ENCODE results near the gene ARMH3. TPM values are rescaled to one million over a fixed set of nuclear protein-coding genes. Genes with fewer than 3 reads are reported as not detected.

The ARMH3 gene
- total RNA-seq, 1 donor from 2014 or later, result 4.5 TPM

DNA sequence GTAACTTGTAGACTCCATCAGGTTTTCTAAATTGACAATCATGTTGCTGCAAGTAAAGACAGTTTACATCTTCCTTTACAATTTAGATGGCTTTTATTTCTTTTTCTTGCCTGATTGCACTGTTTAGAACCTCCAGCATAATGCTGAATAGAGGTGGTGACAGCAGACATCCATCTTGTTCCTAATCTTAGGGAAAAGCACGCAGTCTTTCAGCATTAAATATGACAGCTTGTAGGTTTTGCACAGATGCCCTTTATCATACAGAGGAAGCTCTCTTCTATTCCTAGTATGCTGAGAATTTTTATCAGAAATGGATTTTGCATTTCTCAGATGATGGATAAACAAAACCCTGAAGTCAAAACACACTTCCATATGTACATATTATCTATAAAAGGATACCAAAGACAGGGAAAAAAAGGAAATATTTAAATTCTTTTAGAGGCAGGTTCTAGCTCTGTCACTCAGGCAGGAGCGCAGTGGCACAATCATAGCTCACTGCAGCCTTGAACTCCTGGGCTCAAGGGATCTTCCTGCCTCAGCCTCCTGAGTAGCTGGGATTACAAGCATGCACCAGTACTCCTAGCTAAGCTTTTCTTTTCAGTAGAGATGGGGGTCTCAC is 143.3 kb downstream of the ARMH3 start:
- H3K4me3 ChIP-seq, result no peak overlapping the region
- peaks cover 0 to 15% of the 10 kb centered on the region in 2 donors for H3K36me3 ChIP-seq
- intact Hi-C loops (cut with DNase I), result no loop called here
- no peak overlapping the region for H3K27ac ChIP-seq
- H3K4me1 ChIP-seq, result no peaks in the 10 kb centered on the region
- no peak for DNase-seq (ENCODE audit: low spot score in 2 of 2)
- H3K27me3 ChIP-seq, result no peaks in the 10 kb centered on the region
- TF ChIP-seq, protein P1, sequence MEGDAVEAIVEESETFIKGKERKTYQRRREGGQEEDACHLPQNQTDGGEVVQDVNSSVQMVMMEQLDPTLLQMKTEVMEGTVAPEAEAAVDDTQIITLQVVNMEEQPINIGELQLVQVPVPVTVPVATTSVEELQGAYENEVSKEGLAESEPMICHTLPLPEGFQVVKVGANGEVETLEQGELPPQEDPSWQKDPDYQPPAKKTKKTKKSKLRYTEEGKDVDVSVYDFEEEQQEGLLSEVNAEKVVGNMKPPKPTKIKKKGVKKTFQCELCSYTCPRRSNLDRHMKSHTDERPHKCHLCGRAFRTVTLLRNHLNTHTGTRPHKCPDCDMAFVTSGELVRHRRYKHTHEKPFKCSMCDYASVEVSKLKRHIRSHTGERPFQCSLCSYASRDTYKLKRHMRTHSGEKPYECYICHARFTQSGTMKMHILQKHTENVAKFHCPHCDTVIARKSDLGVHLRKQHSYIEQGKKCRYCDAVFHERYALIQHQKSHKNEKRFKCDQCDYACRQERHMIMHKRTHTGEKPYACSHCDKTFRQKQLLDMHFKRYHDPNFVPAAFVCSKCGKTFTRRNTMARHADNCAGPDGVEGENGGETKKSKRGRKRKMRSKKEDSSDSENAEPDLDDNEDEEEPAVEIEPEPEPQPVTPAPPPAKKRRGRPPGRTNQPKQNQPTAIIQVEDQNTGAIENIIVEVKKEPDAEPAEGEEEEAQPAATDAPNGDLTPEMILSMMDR (IDR thresholded peaks at IDR 0.05), result no peak
- no peaks in the 10 kb centered on the region for H3K9me3 ChIP-seq

DNA sequence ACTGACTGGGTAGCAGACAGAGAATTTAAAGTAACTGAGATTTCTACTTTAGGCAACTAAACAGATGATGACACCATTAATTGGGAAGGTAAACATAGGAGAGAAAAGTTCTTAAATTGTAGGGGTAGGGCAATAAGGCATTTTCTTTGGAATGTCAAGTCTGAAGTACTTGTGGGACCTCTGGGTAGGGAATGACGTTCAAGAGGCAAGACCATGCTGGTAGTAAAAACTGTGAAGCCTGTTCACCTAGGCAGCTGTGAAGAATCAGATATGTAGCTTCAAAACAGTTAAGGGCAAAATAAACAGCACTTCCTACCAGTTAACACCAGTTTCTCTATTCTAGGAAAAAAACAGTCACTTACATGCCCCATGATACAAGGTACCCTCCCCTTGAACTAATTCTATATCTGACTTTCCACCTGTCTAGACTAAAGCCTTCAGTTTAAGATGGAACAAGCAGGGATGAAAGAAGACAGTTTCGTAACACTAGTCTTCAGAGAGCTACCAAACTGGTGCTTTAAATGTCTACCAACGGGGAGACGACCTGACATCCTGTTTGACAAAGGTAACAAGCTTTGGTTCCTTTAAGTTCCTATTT is 149.3 kb downstream of the ARMH3 start:
- no peak overlapping the region for H3K4me3 ChIP-seq
- H3K27ac ChIP-seq, result no peak overlapping the region
- H3K27me3 ChIP-seq, result no peaks in the 10 kb centered on the region
- TF ChIP-seq, protein P1 (IDR thresholded peaks at IDR 0.05), result no peak
- DNase-seq (ENCODE audit: low spot score in 2 of 2), result no peak
- intact Hi-C loops (cut with DNase I), result no loop called here
- no peaks in the 10 kb centered on the region for H3K4me1 ChIP-seq
- H3K36me3 ChIP-seq, result peaks cover 0 to 15% of the 10 kb centered on the region in 2 donors
- no peaks in the 10 kb centered on the region for H3K9me3 ChIP-seq

DNA sequence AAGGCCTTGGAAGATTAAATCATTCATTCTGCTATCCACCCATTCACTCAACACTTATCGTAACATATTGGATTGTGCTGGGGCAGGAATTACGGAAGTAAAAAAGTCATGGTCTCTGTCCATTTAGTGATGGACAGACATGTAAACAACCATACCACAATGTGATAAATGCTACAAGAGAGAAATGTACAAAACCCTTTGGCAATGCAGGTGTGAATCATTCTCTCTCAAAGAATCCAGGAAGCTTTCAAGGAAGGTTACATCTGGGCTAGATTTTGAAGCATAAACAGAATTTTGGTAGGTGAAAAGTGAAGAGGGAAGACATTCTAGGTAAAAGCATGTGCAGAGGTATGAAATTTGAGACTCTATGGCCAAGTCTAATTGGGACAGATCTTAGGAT is 150.7 kb downstream of the ARMH3 start:
- H3K27me3 ChIP-seq, result no peaks in the 10 kb centered on the region
- intact Hi-C loops (cut with DNase I), result no loop called here
- no peaks in the 10 kb centered on the region for H3K4me1 ChIP-seq
- H3K4me3 ChIP-seq, result no peak overlapping the region
- H3K27ac ChIP-seq, result no peak overlapping the region
- DNase-seq (ENCODE audit: low spot score in 2 of 2), result no peak
- H3K36me3 ChIP-seq, result peaks cover 0 to 5% of the 10 kb centered on the region in 2 donors
- H3K9me3 ChIP-seq, result no peaks in the 10 kb centered on the region
- TF ChIP-seq, protein P1 (IDR thresholded peaks at IDR 0.05), result no peak

DNA sequence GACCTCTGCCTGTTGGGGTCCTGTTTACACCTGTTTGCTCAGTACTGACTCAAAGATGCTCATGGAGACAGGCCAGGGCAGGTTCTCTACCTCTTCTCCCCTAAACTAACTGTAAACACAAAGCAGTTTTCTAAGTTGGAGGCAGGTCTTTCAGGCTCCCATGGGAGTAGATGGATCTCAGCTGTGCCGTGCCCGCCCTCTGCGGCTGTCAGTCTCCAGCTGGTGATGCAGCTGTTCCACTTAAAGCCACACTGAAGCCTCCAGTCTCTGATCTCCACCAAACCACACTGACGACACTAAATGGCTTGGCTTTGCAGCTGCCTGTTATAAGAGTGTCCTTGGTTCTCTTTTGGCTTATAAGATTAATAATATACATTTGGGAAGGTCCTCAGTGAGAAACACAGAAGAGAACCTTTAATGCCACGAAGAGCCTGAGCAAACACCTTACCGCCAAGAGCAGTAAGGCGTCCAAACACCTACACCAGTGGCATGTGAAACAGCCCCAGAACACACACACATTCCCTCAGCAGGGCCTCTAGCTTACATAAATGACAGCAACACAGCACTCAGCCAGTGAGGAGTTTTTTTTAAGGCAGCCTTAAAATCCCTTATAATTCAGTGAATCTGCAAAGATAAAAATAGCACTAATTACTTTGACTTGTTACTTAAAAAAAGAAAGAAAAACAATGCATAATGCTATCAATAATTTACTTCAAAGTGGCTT is 152.0 kb downstream of the ARMH3 start:
- TF ChIP-seq, protein P1 (IDR thresholded peaks at IDR 0.05), result no peak
- Histone ChIP-seq H3K27me3 (no peaks in the 10 kb centered on the region), H3K4me3 (no peak overlapping the region), H3K4me1 (no peaks in the 10 kb centered on the region), H3K27ac (no peak overlapping the region), H3K36me3 (peaks cover 0 to 5% of the 10 kb centered on the region in 2 donors), H3K9me3 (no peaks in the 10 kb centered on the region)
- intact Hi-C loops (cut with DNase I), result no loop called here
- DNase-seq (ENCODE audit: low spot score in 2 of 2), result no peak

DNA sequence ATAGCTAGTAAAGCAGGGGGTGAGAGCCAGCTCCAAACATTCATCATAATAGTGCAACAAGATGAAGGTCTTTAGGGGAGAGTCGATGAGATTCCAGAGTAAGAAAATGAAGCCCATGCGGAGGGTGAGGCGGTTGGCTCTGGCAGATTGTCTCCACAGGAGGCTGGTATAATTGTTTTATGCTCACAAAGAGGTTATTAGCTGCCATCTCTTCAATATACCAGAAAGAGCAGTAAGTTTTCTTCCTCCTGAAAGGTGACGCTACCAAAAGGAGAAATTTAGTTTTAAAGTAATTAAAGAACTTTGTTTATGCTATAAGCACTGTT is 153.2 kb downstream of the ARMH3 start:
- H3K4me3 ChIP-seq, result no peak overlapping the region
- H3K9me3 ChIP-seq, result no peaks in the 10 kb centered on the region
- intact Hi-C loops (cut with DNase I), result no loop called here
- TF ChIP-seq, protein P1 (IDR thresholded peaks at IDR 0.05), result no peak
- peaks cover 0 to 5% of the 10 kb centered on the region in 2 donors for H3K36me3 ChIP-seq
- no peak for DNase-seq (ENCODE audit: low spot score in 2 of 2)
- no peaks in the 10 kb centered on the region for H3K27me3 ChIP-seq
- H3K4me1 ChIP-seq, result no peaks in the 10 kb centered on the region
- H3K27ac ChIP-seq, result no peak overlapping the region

Data from ascending aorta (tissue), 2 donors.